ENCODE results near the gene ITPR2.

GRCh38 chr12:26878661-26879119, 45.7 kb upstream of the ITPR2 start:
- no peak for TF ChIP-seq POLR2AphosphoS5 (IDR thresholded peaks at IDR 0.05; ENCODE audit: low read depth, low read length)
- no peak for TF ChIP-seq POLR2A (IDR thresholded peaks at IDR 0.05; ENCODE audit: low read depth, low read length)
- no peak for TF ChIP-seq TAF1 (IDR thresholded peaks at IDR 0.05; ENCODE audit: low read depth, low read length)
- TF ChIP-seq SPI1 (IDR thresholded peaks at IDR 0.05; ENCODE audit: low read depth, low read length) = no peak
- TF ChIP-seq POU2F2 (IDR thresholded peaks at IDR 0.05; ENCODE audit: low read depth, low read length) = no peak
- no peak for TF ChIP-seq PAX5 (IDR thresholded peaks at IDR 0.05; ENCODE audit: insufficient read depth, low read length, severe bottlenecking)

Data from GM12891 (cell line).